ENCODE results near the gene PCYT2.

GRCh38 chr17:81920612-81921536 lies 9.7 kb upstream of the PCYT2 start:
- TF ChIP-seq EZH2 (IDR thresholded peaks at IDR 0.05; ENCODE audit: borderline replicate concordance, low read depth, low read length, severe bottlenecking) (no peak), CTCF (IDR thresholded peaks at IDR 0.05; ENCODE audit: extremely low read depth in 1 of 2, insufficient read depth in 1 of 2, low read depth in 1 of 2, low read length in 2 of 2) (no peak)

All from endothelial cell of umbilical vein (primary cell).